SU-DHL-6 (cell line): ENCODE measurements around the gene RNASEL.

Experiments used
- EZH2phosphoT487 ChIP-seq: fragments of 200-600 bp; sonication (generic), shearing (Covaris generic); conservative IDR thresholded peaks from 2 replicates; pipeline ENCODE4 v1.6.1; 2018; ENCODE audit warnings: mild to moderate bottlenecking, antibody characterized with exemption, low read length, moderate library complexity, mixed read lengths
- TF ChIP-seq, protein P1 (sequence below): fragments of 200-600 bp; sonication (generic); IDR thresholded peaks from one replicate; pipeline ENCODE4 v1.5.1; 2017; ENCODE audit warnings: antibody characterized with exemption, mild to moderate bottlenecking, low read length, moderate library complexity; ENCODE audit not compliant: insufficient read depth, poor library complexity, severe bottlenecking

DNA sequence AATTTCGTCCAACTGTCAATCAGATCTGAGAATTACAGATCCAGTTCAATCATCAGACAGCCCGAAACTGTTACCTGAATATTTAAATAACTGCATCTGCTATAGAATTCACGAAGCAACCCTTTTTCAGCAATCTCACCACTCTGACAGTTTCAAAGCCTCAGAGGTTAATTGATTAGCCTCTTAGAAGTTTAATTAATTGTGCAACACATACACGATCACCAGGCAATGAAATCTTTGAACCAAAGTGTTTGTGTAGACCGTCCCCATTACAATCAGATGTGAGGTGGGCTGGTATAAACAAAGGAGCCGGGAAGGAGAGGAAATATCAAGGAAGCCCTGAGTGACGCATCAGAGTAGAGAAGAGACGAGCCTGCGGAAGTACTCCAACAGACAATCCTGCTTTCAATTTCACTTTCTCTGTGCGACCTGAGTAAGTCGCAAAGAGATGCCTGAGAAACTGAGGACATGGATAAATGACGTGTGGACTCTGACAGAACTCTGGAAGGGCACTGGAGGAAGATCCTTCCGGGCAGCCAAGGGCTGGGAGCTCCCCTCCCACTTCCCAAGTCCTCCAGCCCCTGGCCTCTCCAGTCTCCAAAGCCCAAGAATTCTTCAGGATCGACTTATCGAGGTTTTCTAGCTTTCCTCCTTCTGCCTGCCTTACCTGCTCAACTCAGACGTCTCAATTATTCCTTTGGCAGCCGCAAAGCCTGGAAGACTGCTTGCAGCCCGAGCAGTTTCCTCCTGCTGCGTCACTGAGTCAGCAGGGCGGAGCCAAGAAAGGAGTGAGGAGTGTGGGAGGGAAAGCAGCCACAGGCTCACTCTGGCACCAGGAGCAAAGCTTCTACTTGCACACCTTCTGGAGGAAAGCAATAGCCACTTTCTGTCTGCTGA lies at the start of gene RNASEL:
- TF ChIP-seq, protein P1, sequence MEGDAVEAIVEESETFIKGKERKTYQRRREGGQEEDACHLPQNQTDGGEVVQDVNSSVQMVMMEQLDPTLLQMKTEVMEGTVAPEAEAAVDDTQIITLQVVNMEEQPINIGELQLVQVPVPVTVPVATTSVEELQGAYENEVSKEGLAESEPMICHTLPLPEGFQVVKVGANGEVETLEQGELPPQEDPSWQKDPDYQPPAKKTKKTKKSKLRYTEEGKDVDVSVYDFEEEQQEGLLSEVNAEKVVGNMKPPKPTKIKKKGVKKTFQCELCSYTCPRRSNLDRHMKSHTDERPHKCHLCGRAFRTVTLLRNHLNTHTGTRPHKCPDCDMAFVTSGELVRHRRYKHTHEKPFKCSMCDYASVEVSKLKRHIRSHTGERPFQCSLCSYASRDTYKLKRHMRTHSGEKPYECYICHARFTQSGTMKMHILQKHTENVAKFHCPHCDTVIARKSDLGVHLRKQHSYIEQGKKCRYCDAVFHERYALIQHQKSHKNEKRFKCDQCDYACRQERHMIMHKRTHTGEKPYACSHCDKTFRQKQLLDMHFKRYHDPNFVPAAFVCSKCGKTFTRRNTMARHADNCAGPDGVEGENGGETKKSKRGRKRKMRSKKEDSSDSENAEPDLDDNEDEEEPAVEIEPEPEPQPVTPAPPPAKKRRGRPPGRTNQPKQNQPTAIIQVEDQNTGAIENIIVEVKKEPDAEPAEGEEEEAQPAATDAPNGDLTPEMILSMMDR: no peak
- no peak for TF ChIP-seq EZH2phosphoT487
